Right atrium auricular region (tissue), 2 donors: Measurements from ENCODE around the gene CAPZA1. TPM values are rescaled to one million over a fixed set of nuclear protein-coding genes. Genes with fewer than 3 reads are reported as not detected.

Source experiments
- DNase-seq: peaks from one replicate; pipeline ENCODE4 v3.0.0-alpha.2; 2019; ENCODE audit warnings: low spot score
- H3K27ac ChIP-seq, 2 donors: fragments of 200-600 bp; sonication (generic); 1 replicate in 1 of 2; 2 replicates in 1 of 2; pipeline ENCODE4 v1.5.1; 2016 to 2019
- H3K27me3 ChIP-seq, 2 donors: fragments of 200-600 bp; sonication (generic); one replicate each; pipeline versions ENCODE4 v1.5.1 to v1.6.0; 2017 to 2019
- H3K36me3 ChIP-seq: fragments of 200-600 bp; sonication (generic); one replicate; pipeline ENCODE4 v1.5.1; 2016
- H3K4me1 ChIP-seq, 2 donors: fragments of 200-600 bp; sonication (generic); one replicate each; pipeline versions ENCODE4 v1.5.1 to v1.6.0; 2017 to 2019
- H3K4me3 ChIP-seq, 2 donors: fragments of 200-600 bp; sonication (generic); 1 replicate in 1 of 2; 2 replicates in 1 of 2; pipeline ENCODE4 v1.5.1; 2017 to 2019; ENCODE audit warnings: mild to moderate bottlenecking in 1 of 2, moderate library complexity in 1 of 2
- H3K9me3 ChIP-seq, 2 donors: fragments of 200-600 bp; sonication (generic); one replicate each; pipeline ENCODE4 v1.5.1; 2019
- total RNA-seq, 2 donors: library from RNA; depleted of rRNA; stranded (reverse); fragments of >200 nt; gene quantifications; one replicate each; pipeline ENCODE4 v1.1.0, GENCODE V29; 2016
- TF ChIP-seq, protein P1 (sequence below), 2 donors: fragments of 200-600 bp; sonication (generic); IDR thresholded peaks; one replicate each; pipeline ENCODE4 v1.5.1; 2019; ENCODE audit warnings: antibody characterized with exemption in 2 of 2

Gene CAPZA1
- total RNA-seq, 2 donors from 2014 or later: 29.0 to 46.0 TPM

DNA sequence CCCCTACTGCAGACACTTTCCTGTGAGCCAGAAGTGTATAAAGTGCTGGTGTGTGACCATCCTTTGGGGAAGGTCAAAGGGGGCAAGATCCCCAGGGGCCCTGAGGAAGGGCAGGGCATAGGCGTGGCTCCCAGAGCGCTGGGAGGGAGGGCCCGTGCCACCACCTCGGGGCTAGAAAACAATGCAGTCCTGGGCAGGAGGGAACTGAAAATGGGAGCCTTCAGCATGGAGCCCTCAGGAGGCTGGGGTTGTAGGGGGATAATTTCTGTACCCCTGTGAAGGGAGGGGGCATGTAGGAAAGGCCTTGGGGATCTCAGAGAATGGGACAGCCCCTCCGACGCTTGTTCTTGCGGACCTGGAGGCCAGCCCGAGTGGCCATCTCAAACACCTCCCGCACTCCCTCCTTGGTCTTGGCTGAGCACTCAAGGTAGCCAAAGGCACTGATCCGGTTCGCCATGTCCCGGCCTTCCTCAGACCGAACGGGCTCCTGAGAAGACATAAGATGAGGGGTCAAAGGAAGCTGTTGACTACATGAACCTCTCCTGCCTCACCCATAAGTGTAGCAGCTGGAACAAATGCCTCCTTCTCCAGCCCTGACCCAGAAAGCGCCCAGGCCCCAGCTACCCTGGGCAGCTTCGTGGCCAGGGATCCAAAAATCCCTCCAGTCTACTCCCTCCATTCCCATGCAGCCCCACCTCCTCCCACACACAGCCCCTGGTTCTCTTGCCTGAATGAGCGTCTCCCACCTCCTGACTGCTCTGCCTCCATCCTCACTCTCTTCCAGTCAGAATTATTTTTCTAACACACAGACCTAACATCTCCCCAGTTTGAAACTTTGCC, 81.8 kb downstream of the CAPZA1 start:
- H3K27ac ChIP-seq: peak overlapping the region; percentile 97 to 99
- H3K4me3 ChIP-seq: peak overlapping the region in 1 of 2 donors; percentile 7
- H3K4me1 ChIP-seq: peaks cover 0 to 87% of the 10 kb centered on the region in 2 donors
- H3K9me3 ChIP-seq: no peaks in the 10 kb centered on the region
- no peak for DNase-seq
- TF ChIP-seq, protein P1, sequence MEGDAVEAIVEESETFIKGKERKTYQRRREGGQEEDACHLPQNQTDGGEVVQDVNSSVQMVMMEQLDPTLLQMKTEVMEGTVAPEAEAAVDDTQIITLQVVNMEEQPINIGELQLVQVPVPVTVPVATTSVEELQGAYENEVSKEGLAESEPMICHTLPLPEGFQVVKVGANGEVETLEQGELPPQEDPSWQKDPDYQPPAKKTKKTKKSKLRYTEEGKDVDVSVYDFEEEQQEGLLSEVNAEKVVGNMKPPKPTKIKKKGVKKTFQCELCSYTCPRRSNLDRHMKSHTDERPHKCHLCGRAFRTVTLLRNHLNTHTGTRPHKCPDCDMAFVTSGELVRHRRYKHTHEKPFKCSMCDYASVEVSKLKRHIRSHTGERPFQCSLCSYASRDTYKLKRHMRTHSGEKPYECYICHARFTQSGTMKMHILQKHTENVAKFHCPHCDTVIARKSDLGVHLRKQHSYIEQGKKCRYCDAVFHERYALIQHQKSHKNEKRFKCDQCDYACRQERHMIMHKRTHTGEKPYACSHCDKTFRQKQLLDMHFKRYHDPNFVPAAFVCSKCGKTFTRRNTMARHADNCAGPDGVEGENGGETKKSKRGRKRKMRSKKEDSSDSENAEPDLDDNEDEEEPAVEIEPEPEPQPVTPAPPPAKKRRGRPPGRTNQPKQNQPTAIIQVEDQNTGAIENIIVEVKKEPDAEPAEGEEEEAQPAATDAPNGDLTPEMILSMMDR (IDR thresholded peaks at IDR 0.05): no peak
- H3K36me3 ChIP-seq: peaks cover 41% of the 10 kb centered on the region
- no peaks in the 10 kb centered on the region for H3K27me3 ChIP-seq

DNA sequence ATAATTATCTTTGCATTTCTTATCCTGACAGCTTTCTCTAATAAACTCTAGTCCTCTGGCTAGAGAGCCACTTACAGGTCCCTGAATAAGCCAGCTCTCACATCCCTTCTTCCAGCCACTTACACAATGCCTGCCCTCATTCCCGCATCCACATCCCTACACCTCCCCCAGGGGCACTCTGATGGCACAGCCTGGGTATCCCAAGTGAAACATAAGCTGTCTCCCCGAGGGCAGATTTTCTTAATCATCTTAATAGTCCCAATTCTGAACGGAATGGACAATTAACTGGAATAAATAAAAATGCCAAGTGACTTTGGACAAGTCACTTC, 82.4 kb downstream of the CAPZA1 start:
- Histone ChIP-seq H3K4me3 (no peak overlapping the region), H3K9me3 (no peaks in the 10 kb centered on the region), H3K27me3 (no peaks in the 10 kb centered on the region), H3K36me3 (peaks cover 35% of the 10 kb centered on the region), H3K4me1 (peaks cover 0 to 87% of the 10 kb centered on the region in 2 donors), H3K27ac (peak overlapping the region; percentile 97 to 99)
- TF ChIP-seq, protein P1 (IDR thresholded peaks at IDR 0.05): no peak
- DNase-seq: no peak

DNA sequence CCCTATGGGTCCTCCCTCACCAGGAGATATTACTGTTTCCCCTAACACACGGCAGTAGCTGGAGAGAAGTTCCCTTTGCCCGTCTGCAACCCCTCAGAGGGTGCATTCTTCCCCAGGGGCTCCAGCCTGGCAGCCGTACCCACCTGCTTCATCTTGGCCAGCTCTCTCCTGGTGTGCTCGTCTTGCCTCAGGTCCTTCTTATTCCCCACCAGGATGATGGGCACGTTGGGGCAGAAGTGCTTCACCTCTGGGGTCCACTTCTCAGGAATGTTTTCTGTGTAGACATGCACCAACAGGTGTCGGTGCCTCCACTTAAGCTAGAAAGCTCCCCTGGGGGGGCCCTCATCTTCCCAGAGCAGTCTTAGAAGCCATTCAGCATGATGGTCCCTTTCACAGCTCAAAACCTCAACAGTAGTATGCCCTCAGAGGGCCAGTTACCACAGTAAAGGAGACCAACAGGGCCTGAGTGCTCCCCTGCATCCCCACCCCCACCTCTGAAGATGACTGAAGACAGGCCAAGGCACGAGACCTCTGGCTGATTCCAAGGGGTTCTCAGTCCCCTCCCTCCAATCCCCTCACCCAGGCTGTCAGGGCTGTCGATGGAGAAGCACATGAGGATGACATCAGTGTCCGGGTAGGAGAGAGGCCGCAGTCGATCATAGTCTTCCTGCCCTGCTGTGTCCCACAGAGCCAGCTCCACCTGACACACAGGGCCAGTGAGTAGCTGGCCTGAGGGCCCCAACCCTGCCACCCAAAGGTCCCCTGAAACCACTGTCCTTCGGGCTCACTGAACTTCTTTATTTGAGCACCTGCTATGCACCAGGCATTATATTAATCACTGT, 83.0 kb downstream of the CAPZA1 start:
- no peaks in the 10 kb centered on the region for H3K27me3 ChIP-seq
- H3K4me3 ChIP-seq: no peak overlapping the region
- peaks cover 0 to 88% of the 10 kb centered on the region in 2 donors for H3K4me1 ChIP-seq
- H3K27ac ChIP-seq: peak overlapping the region; percentile 97 to 99
- TF ChIP-seq, protein P1 (IDR thresholded peaks at IDR 0.05): no peak
- H3K9me3 ChIP-seq: no peaks in the 10 kb centered on the region
- H3K36me3 ChIP-seq: peaks cover 35% of the 10 kb centered on the region
- no peak for DNase-seq

DNA sequence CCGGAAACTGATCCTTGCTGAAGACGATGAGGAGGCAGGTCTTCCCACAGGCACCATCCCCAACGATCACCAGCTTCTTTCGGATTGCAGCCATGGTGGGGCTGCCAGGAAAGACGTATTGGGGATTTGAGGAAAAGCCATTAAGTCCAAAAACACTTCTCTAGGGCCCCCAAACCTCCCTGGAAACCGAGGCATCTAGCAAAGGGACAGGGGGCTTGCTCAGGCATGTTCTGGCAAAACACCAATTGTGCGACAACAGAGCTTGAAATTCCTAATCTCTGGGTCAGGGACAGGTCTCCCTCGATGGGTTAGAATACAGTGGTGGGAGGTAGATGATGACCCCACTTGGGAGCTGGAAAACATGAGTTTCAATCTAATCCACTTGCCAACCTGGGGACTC, 84.1 kb downstream of the CAPZA1 start:
- no peak for DNase-seq
- TF ChIP-seq, protein P1 (IDR thresholded peaks at IDR 0.05): no peak
- Histone ChIP-seq H3K4me1 (peaks cover 0 to 79% of the 10 kb centered on the region in 2 donors), H3K27ac (peak overlapping the region; percentile 97 to 99), H3K9me3 (no peaks in the 10 kb centered on the region), H3K36me3 (peaks cover 35% of the 10 kb centered on the region), H3K4me3 (peak overlapping the region in 1 of 2 donors; percentile 95), H3K27me3 (no peaks in the 10 kb centered on the region)

DNA sequence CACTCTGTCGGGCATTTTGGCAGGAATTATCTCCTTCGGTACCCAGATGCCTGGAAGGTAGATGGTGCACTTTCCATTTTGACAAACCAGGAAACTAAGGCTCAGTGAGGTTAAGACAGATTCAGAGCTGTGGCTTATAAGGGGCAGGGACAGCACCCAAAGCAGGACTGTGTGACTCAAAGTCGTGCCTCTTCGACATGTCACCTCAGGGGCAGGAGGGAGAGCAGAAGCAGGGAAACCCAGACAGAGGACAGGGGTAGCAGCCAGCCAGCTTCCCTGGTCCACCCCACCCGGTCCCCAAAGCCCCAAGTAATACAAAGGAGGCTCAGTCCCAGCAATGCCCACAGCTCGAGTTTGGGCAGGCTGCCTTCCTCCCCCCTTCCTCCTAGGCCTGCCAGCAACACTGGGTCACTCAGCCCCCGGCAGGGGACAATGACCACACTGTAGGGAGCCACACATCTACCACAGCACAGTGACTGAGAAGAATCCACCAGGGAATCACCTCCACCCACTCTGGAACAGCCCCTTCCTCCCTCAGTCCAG, 84.8 kb downstream of the CAPZA1 start:
- no peak for DNase-seq
- H3K4me1 ChIP-seq: peaks cover 0 to 72% of the 10 kb centered on the region in 2 donors
- H3K9me3 ChIP-seq: no peaks in the 10 kb centered on the region
- peak overlapping the region; percentile 95 for H3K4me3 ChIP-seq
- H3K27ac ChIP-seq: peak overlapping the region; percentile 97 to 99
- TF ChIP-seq, protein P1 (IDR thresholded peaks at IDR 0.05): no peak
- H3K27me3 ChIP-seq: no peaks in the 10 kb centered on the region
- peaks cover 35% of the 10 kb centered on the region for H3K36me3 ChIP-seq
